Purkinje cell (primary cell): ENCODE results near the gene TCTN1. TPM values are rescaled to one million over a fixed set of nuclear protein-coding genes. Genes with fewer than 3 reads are reported as not detected.

ENCODE experiments used
- polyA plus RNA-seq: library from polyadenylated mRNA; unstranded; fragments of >200 nt; fragmentation: Nextera tagmentation; gene quantifications from 2 replicates; pipeline ENCODE4 v1.2.1, GENCODE V29; 2014

Gene TCTN1
- 12.0 and 13.8 TPM in 2 replicates for polyA plus RNA-seq

DNA sequence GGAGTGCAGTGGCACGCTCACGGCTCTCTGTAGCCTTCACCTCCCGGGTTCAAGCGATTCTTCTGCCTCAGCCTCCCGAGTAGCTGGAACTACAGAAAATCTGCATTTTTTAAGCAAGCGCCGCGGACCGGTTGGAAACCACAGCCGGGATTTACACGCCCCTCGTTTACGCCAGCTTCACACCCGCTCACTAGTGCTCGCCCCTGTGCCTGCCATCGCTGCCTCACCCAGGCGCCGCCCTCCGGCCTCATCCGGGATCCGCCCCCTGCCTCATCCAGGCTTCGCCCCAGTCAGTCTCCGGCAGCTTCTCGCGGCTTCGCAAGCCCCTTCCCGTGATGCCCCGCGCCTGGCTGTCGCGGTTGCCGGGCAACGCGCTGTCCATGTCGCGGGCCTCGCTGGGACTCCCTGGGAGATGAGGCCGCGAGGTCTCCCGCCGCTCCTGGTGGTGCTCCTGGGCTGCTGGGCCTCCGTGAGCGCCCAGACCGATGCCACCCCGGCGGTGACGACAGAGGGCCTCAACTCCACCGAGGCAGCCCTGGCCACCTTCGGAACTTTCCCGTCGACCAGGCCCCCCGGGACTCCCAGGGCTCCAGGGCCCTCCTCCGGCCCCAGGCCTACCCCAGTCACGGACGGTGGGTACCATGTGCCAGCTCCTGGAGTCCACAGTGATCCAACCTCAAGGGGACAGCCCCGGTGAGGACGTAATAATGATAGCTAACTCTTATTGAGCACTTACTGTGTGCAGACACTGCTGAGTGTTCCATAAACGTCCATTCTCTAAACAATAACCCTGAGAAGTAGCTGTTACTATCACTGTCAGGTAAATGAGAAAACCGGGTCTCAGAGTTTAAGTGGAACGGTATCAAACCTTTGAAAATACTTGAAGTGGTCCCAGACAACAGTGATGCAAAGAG, at the start of gene TCTN1:
Gene TCTN1 (plus strand): TSS at position 359 of the 914 bp plus-strand sequence. CDS start 54 bp downstream, at position 413.

DNA sequence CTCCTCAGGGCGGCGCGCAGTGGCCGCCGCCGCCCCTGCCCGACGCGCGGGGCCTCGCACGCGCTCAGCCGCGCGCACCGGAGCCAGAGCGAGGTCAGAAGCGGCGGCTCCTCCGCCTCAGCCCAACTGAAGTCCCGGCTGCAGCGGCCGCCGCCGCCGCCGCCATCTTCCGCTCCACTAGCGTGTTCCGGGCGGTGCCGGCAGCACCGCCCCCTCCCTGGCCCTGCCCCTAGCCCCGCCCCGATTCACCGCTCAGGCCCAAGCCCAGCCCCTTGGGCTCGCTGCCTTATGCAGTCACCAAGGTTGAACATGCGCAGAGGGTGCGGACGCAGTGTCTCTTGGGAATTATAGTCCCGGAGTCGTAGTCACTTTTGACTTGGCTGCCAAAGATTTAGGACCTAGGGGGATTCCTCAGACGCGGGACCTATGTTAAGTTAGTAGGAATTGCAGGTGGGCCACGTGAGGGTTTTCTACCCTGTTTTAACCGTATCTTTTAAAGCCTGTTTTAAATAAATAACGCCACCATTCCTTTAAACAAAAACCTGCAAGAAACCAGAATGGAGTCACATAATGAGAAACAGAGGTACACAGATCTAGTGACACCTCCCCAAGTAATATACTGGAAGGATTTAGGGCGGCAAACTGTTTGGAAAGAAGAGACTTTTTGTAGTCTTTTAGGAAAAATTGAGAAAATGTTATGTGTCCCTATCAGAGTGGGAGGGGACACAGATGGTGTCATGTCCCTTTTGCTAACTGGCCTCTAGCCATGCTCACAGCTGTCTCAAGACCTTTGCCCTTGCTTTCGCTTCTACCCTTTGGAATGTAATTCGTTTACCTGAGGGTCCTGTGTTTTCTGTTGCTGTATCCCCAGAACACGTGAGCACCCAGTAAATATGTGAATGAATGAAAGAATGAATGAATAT, 30.5 kb upstream of the TCTN1 start, which contains the start of gene PPTC7:
Gene PPTC7 (minus strand): TSS at position 182 of the 923 bp plus-strand sequence. CDS start 287 bp downstream, outside the sequence.

DNA sequence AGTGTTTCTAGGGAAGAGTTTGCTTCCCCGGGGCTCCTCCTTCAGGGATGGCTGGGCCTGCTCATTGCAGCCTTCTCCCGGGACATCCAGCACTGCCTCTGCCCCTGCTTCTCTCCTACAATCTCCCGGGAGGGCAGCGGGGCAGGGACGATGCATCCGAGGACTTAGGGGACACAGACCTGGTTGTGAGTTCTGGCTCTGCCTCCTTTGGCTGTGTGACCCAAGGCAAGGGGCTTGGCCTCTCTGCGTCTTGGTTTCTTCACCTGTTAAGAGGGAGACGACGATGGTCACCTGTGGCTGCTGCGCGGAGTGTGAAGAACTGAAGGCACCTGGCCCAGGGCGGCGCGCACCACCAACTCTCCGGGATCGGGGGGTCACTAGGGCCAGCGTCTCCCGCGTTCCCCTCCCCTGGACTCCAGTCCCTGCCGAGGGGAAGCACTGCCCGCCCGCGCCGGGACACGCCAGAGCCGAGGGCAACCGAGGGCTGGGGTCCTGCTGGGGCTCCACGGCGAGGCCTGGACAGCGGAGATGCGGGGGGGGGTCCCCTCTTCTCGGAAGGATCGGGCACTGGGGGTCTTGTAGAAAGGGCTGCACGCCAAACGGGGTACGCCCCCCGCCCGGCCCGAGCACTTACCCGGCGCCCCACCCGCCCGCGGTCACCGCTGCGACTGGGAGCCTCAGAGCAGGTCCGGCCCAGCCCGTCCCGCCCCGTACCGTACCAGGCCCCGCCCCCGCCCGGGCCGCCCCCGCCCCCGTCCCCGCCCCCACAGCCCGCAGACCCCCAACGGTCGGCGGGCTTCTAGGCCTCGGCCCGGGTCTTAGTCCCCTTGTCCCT, 74.7 kb downstream of the TCTN1 start, which contains the start of gene HVCN1:
Gene HVCN1 (minus strand): TSS at position 670 of the 835 bp plus-strand sequence. CDS start 5,870 bp downstream, outside the sequence.

Other genes starting within 250 kb of the TCTN1 start
- gene ANAPC7, start 210.4 kb upstream of the TCTN1 start, polyA plus RNA-seq = 48.7 and 54.4 TPM in 2 replicates
- 480 and 540 TPM in 2 replicates for gene ARPC3, start 163.8 kb upstream of the TCTN1 start, polyA plus RNA-seq
- gene GPN3, start 145.9 kb upstream of the TCTN1 start, polyA plus RNA-seq = 37.9 and 52.5 TPM in 2 replicates
- gene FAM216A, start 145.3 kb upstream of the TCTN1 start, polyA plus RNA-seq = 69.0 and 70.7 TPM in 2 replicates
- 561 and 578 TPM in 2 replicates for gene VPS29, start 112.0 kb upstream of the TCTN1 start, polyA plus RNA-seq
- not detected in 2 replicates for gene RAD9B, start 111.8 kb upstream of the TCTN1 start, polyA plus RNA-seq
- gene PPTC7, start 30.8 kb upstream of the TCTN1 start, polyA plus RNA-seq = 27.5 and 28.5 TPM in 2 replicates
- 0.50 and 1.2 TPM in 2 replicates for gene HVCN1, start 75.0 kb downstream of the TCTN1 start, polyA plus RNA-seq
- 43.1 and 59.7 TPM in 2 replicates for gene PPP1CC, start 128.8 kb downstream of the TCTN1 start, polyA plus RNA-seq
- not detected in 2 replicates for gene CCDC63, start 232.9 kb downstream of the TCTN1 start, polyA plus RNA-seq